DND-41 (cell line): ENCODE data around the gene CDKN1B.

Source experiments
- EZH2 ChIP-seq: IDR thresholded peaks from 3 replicates; pipeline ENCODE4 v1.6.1; 2012; ENCODE audit warnings: borderline replicate concordance, low read depth, mild to moderate bottlenecking, moderate library complexity, low read length, inconsistent platforms; ENCODE audit not compliant: severe bottlenecking
- TF ChIP-seq, protein P1 (sequence below): IDR thresholded peaks from 2 replicates; pipeline ENCODE4 v1.5.1; 2012; ENCODE audit warnings: borderline replicate concordance, low read length, moderate library complexity, mild to moderate bottlenecking; ENCODE audit not compliant: poor library complexity, severe bottlenecking; ENCODE audit errors: extremely low read depth

DNA sequence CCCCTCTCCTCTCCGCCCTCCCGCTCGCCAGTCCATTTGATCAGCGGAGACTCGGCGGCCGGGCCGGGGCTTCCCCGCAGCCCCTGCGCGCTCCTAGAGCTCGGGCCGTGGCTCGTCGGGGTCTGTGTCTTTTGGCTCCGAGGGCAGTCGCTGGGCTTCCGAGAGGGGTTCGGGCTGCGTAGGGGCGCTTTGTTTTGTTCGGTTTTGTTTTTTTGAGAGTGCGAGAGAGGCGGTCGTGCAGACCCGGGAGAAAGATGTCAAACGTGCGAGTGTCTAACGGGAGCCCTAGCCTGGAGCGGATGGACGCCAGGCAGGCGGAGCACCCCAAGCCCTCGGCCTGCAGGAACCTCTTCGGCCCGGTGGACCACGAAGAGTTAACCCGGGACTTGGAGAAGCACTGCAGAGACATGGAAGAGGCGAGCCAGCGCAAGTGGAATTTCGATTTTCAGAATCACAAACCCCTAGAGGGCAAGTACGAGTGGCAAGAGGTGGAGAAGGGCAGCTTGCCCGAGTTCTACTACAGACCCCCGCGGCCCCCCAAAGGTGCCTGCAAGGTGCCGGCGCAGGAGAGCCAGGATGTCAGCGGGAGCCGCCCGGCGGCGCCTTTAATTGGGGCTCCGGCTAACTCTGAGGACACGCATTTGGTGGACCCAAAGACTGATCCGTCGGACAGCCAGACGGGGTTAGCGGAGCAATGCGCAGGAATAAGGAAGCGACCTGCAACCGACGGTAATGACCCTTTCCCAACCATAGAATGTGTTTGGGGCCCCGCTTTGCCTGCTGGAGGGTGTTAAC is 615 bp downstream of the CDKN1B start:
- TF ChIP-seq EZH2: no peak
- TF ChIP-seq, protein P1, sequence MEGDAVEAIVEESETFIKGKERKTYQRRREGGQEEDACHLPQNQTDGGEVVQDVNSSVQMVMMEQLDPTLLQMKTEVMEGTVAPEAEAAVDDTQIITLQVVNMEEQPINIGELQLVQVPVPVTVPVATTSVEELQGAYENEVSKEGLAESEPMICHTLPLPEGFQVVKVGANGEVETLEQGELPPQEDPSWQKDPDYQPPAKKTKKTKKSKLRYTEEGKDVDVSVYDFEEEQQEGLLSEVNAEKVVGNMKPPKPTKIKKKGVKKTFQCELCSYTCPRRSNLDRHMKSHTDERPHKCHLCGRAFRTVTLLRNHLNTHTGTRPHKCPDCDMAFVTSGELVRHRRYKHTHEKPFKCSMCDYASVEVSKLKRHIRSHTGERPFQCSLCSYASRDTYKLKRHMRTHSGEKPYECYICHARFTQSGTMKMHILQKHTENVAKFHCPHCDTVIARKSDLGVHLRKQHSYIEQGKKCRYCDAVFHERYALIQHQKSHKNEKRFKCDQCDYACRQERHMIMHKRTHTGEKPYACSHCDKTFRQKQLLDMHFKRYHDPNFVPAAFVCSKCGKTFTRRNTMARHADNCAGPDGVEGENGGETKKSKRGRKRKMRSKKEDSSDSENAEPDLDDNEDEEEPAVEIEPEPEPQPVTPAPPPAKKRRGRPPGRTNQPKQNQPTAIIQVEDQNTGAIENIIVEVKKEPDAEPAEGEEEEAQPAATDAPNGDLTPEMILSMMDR: no peak
